Stimulated activated CD8-positive, alpha-beta memory T cell treated with anti-CD3 and anti-CD28 coated beads, Interleukin-12 subunit alpha, Interleukin-12 subunit beta, amount 100 ng/mL, for 24 hours (primary cell): ENCODE data around the gene PANX2.

Experiments used
- DNase-seq: peaks from one replicate; pipeline ENCODE4 v3.0.0-alpha.2; 2020; ENCODE audit errors: extremely low read depth

The PANX2 gene

DNA sequence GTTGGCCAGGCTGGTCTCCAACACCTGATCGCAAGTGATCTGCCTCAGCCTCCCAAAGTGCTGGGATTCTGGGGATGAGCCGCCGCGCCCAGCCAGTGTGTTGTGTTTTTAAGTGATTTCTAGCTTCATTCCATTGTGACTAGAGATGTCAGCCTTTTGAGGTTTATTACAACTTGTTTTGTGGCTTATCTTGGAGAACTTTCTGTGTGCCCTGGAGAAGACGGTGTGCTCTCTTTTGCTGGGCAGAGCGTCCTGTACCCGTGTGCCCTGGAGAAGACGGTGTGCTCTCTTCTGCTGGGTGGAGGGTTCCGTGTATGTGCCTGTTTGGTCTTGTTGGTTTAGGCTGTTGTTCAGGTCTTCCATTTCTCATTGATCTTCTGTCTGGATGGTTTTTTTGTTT is 42.7 kb downstream of the PANX2 start:
- no peak for DNase-seq

DNA sequence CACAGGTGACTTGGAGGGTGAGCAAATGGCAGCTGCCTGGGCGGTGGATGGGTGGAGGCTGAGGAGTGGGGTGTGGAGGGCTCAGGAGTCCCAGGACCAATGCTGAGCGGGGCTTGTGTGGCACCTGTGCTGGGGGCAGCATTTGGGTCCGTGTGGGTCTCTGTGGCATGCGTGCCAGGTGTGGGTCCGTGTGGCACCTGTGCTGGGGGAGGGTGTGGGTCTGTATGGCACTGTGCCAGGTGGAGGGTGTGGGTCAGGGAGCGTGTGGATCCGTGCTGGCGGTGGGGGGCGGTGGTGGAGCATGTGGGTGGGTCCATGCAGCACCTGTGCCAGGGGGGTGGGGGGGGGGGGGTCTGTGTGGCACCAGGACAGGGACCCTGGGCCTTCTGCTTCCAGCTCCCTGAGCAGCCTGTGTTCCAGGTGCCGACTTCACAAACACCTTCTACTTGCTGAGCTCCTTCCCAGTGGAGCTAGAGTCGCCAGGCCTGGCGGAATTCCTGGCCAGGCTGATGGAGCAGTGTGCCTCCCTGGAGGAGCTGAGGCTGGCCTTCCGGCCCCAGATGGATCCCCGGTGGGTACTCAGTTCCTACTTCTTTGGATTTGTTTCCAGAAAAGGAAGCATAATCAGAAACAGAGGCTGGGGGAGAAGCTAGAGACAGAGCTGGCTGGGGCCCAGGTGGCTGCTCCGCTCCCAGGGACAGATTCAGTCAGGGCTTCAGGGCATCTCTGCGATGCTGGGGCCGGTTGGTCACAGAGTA is 44.9 kb downstream of the PANX2 start:
- no peak for DNase-seq

DNA sequence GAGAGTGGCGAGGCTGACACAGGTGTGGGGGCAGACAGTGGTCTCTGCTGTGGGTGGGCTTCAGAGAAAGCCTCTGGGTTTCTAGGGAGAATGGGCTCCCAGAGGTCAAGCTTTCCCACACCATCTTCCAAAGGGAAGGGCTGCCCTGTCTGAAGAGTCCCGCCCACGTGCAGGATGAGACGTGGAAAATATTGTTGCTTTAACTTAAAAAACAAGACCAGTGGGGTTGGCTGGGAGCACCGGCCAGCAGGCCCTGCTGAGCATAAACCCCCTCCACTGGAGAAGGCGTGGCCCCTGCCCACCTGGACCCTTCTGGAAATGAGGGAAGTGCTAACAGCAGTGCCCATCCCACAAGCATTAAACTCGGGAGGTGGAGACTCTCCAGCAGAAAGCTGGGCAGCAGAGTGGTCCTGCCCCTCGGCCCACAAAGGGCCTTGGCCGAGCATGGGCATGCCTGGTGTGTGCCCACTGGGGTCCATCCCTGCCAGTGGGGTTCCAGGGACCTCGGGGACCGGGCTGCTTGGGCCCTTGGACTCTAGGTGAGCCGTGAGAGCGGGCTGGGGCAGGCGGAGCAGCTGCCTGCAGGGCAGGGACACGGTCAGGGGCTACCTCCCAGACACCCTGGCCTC is 45.6 kb downstream of the PANX2 start:
- no peak for DNase-seq

- DNase-seq = no peak
Observed at GRCh38 chr22:50216684-50217520, 46.4 kb downstream of the PANX2 start.

DNA sequence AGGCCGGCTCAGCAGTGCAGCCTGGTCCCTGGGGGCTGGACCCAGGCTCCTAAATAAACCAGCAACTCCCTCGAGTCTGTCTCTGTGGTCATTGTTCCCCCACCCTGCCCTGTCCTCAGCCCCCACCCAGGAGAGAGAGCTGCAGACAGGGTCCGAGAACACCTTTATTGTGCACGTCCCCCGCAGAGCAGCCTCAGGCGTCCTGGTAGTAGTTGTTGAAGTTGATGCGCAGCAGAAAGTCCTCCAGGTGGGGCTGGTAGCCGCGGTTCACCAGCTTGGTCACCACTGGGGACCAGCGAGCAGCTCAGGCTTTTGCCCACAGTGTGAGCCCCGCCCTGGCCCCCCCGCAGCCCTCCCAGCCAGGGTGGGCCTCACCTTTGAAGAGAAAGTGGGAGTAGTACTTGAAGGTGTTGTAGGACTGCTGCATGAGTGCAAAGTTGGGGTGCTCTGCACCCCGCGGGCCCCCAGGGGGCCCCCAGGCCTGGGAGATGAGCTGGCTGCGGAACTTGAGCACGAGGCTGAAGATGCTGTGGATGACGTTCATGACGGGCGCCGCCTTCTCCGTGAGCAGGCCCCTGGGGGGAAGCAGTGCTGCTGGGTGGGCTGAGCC is 47.1 kb downstream of the PANX2 start:
- no peak for DNase-seq

GRCh38 chr22:50218153-50218995 is 47.8 kb downstream of the PANX2 start:
- no peak for DNase-seq

- DNase-seq = no peak
Observed at GRCh38 chr22:50218996-50219727, 48.6 kb downstream of the PANX2 start.

DNA sequence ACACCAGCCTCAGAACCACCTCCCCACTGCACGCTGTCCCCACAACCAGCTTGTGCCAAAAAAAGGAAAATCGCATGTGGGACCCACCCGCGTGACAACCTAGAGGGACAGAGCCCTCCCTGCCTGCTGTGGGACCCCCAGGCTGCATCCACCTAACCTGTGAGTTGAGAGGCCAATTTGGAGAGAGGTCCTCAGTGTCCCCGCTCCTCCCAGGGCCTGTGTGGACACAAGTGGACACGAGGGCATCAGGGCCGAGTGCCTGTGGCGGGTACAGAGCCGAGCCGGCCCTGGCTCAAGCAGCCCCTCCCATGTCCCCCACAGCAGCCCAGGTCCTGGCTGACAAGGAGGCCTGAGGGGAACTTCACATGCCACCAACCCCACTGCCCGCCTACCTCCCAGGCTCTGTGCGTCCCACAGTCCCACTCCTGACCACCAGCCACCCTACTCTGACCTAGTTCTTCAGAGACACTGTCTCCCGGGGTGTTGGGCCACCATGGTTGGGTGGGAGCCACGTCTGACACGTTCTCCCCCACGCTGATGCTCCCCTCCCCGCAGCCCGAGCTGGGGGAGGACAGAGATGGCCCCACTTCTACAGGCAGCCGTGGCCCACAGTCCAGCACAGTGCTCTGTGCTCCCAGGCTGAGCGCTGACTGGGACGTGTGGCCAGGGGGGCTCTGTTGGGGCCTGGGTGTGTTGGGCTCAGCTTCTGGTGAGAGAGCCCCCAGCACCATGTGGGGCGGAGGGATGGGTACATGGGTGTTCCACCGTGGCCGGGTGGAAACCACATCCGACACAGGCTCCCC is 49.5 kb downstream of the PANX2 start:
- no peak for DNase-seq

DNA sequence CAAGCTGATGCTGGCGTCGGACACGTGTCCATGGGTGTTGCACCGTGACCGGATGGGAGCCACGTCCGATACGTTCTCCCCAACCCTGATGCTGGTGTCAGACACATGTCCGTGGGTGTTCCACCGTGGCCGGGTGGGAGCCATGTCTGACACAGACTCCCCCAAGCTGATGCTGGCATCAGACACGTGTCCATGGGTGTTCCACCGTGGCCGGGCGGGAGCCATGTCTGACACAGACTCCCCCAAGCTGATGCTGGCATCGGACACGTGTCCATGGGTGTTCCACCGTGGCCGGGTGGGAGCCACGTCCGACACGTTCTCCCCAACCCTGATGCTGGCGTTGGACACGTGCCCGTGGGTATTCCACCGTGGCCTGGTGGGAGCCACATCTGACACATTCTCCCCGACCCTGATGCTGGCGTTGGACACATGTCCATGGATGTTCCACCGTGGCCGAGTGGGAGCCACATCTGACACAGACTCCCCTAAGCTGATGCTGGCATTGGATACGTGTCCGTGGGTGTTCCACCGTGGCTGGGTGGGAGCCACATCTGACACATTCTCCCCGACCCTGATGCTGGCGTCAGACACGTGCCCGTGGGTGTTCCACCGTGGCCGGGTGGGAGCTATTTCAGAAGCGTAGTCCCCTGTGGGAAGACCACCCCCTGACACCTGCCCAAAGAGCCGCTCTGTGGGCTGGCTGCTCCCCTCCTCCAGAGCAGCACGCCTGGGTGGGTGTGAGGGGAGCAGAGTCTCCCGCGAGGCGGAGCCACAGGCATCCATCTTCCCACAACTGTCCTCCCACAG is 50.3 kb downstream of the PANX2 start:
- DNase-seq = no peak

DNA sequence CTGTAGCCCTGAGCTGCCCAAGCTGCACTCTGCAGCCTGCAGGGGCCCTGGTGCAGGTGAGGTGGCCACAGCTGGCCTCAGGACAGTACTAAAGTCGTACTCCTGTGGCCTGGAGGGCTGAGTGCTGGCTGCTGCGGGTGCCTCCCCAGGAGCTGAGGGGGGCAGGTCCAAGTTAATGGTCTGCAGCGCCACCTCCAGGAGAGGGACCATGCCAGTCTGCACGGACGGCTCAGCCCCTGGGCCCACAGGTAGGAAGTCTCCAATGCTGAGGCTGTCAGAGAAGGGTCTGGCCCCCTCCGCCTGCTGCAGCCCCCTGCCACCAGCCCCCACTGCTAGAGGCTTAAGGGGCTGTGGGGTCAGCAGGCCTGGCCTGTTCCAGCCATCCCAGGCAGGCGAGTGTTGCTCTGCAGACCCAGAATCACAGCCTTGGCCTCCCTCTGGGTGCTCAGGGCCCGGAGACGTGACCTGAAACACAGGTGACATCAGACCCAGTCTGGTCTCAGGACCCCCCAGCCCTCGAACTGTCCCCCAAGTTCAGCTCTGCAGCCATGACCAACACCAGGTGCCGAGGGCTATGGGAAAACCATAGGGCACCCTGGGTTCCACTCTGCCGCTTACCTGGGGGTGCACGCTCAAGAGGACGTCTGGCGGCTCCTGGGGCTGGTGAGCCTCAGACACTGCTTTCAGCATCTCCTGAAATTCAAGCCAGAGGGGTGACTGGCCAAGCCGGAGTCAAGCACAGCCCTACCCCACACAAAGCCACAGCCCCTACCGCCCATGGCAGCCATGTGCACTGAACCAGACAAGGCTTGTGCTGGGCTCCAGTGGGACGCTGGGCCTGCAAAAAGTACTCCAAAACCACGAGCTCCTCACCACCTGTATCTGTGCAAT is 51.1 kb downstream of the PANX2 start:
- no peak for DNase-seq

DNA sequence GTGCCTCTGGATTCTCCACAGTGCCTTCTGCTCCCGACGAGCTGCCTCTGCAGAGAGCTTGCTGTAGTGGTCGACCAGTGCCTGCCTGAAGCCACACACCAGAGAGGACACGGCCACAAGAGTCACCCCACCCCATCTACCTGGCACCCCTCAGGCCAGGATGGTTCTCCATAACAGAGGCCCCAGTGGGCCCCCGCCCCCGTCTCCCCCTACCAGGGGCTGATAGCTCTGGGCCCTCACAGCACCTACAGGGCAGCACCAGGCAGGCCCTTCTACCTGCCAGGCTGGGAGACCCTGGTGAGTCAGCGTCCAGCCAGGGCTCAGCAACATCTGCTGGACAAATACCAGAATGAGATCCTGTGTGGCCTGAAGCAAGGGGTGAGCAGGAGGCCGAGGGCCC is 52.0 kb downstream of the PANX2 start:
- no peak for DNase-seq

GRCh38 chr22:50224071-50224470 is 53.5 kb downstream of the PANX2 start:
- DNase-seq = no peak

- no peak for DNase-seq
Observed at GRCh38 chr22:50225200-50225969, 54.9 kb downstream of the PANX2 start.

DNA sequence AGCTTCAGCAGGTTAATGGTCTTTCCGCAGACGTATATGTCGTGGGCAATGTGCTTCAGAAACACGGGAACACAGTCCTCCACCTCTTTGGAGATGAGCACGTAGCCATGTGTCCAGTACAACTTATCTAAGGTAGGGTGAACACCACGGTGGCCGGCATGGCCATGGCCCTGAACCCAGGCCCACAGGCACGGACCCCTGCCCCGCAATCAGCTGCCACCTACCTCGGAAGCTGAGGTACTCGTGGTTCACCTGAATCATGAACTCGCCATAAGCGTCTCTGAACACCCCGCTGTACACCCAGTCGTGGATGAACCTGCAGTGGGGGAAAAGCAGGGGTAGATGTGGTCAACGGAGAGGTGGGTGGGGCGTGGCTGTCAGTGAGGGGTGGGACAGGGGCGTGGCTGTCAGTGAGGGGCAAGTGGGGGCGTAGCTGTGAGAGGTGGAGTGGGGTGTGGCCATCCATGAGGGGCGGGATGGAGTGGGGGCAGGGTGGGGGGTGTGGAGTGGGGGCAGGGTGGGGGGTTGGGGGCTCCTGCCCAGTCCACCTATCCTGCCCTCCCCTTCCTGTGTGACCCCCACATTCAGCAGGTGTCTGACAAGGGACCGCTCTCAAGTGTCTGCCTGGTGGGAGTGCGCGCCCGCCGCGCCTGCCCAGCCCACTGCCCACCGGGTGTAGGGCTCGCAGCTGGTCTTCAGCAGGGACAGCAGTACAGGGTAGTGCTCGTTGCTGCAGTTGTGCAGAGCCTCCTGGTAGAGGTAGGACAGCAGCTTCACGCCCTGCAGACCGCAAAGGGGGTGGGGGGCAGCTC is 55.7 kb downstream of the PANX2 start:
- no peak for DNase-seq

DNA sequence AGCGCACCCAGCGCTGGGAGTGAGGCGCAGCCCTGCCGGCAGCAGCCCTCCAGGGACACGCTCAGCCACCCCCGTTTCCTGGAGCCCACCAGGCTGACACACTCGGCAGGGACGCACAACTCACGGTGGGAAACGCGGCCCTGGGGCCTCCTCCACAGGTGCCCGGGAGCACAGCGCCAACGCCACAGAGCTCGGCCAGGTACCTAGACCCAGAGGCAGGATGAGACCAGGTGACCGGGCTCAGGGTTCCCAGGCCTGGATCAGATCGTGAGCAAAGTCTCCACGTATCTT is 56.3 kb downstream of the PANX2 start:
- DNase-seq = no peak

DNA sequence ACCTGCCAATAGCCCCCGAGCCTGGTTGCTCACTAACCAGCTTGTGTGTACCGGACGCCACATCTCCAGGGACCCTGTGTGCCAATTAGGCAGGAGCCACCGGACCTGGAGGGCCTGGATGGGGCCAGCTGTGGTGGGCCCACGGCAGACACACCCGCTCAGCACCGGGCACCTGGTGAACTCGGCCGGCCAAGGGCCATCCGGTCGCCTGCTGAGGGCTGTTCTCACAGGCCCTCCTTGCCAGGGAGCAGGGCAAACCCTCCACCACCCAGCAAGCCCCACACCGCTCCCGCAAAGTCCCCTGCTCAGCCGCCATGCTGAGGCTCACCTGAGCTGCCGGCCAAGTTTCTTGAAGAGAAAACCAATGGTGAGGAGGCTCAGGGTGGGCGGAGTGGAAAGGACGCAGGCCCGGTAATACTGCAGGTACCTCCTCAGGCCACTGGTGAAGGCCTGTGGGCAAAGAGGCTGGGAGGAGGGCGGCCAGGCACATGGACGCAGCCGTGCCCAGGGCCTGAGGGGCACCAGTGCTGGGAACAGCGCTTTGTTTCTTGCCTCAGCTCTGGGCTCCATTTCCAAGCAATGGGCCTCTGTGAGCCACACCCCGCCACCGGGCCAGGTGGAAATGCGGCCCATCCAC is 57.2 kb downstream of the PANX2 start:
- DNase-seq = no peak
